ENCODE measurements around the gene IPCEF1. TPM values are rescaled to one million over a fixed set of nuclear protein-coding genes. Genes with fewer than 3 reads are reported as not detected.
A peak's percentile ranks its signal among the peaks of the same experiment; 100 is the strongest.

The IPCEF1 gene
- total and polyA plus RNA-seq, 8 donors: 2.4 to 6.9 (median 5.4) TPM

DNA sequence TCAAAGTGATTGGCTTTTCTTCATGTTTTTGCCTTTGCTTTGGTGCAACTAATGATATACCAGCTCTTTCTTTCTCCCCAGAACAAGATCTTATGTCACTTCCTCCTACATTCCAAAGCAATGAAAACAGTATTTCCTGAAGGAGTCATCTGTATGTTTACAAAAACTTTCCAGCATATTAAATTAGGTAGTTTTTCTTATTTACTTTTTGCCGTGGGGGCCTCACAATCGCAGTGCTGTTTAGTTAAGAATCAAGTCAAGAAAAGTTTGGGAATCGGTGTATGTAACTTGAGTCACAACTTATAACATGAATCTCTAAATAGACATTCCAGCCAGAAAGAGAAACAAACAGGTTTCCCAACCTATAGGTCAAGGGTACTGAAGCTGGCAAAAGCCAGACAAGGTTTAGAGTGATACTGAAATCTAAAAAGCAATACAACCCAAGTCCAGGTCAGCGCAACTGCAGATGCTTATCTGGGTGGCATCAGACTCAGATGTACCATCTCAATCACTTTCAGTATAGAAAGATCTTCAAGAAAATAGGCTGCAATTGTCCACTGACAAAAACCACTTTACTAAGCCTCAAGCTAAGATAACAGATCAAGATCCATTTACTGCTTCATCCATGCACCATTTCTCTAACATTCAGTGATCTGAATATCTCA is 63.6 kb downstream of the IPCEF1 start:
- no peaks in the 10 kb centered on the region for H3K36me3 ChIP-seq
- no peaks in the 10 kb centered on the region for H3K27me3 ChIP-seq
- intact Hi-C loops (cut with DNase I): no loop called here
- H3K9me3 ChIP-seq: no peaks in the 10 kb centered on the region
- H3K4me3 ChIP-seq: no peak overlapping the region
- no peak for DNase-seq
- peak overlapping the region; percentile 13 to 57 for H3K27ac ChIP-seq
- peak; percentile 48 for ATAC-seq
- TF ChIP-seq, protein P1, sequence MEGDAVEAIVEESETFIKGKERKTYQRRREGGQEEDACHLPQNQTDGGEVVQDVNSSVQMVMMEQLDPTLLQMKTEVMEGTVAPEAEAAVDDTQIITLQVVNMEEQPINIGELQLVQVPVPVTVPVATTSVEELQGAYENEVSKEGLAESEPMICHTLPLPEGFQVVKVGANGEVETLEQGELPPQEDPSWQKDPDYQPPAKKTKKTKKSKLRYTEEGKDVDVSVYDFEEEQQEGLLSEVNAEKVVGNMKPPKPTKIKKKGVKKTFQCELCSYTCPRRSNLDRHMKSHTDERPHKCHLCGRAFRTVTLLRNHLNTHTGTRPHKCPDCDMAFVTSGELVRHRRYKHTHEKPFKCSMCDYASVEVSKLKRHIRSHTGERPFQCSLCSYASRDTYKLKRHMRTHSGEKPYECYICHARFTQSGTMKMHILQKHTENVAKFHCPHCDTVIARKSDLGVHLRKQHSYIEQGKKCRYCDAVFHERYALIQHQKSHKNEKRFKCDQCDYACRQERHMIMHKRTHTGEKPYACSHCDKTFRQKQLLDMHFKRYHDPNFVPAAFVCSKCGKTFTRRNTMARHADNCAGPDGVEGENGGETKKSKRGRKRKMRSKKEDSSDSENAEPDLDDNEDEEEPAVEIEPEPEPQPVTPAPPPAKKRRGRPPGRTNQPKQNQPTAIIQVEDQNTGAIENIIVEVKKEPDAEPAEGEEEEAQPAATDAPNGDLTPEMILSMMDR (IDR thresholded peaks at IDR 0.05): no peak
- H3K4me1 ChIP-seq: peaks cover 5 to 13% of the 10 kb centered on the region in 2 donors

DNA sequence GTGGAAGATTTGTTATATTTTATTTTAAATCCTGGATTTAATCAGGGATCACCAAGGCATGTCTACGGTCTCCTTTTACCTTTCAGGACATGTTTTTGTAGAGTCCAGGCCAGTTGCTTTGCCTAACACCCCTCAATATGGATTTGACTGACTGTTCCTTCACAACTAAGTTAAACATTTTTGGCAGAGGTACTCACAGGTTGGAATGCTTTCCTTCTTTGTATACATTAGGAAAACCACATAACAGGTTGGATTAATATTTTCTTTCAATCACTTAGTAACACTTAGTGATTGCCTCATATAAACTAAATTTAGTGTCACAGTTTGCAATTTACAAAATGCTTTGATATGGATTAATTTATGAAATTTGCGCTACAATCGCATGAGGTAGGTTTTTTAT is 64.5 kb downstream of the IPCEF1 start:
- H3K27me3 ChIP-seq: no peaks in the 10 kb centered on the region
- H3K4me3 ChIP-seq: no peak overlapping the region
- H3K9me3 ChIP-seq: no peaks in the 10 kb centered on the region
- intact Hi-C loops (cut with DNase I): no loop called here
- H3K36me3 ChIP-seq: no peaks in the 10 kb centered on the region
- TF ChIP-seq, protein P1 (IDR thresholded peaks at IDR 0.05): no peak
- peak overlapping the region in 1 of 2 donors; percentile 57 for H3K27ac ChIP-seq
- DNase-seq (no peak), ATAC-seq (no peak)
- peaks cover 5 to 6% of the 10 kb centered on the region in 2 donors for H3K4me1 ChIP-seq

GRCh38 chr6:154289818-154290508 is 66.6 kb downstream of the IPCEF1 start:
- no peak overlapping the region for H3K4me3 ChIP-seq
- no peaks in the 10 kb centered on the region for H3K36me3 ChIP-seq
- H3K9me3 ChIP-seq: no peaks in the 10 kb centered on the region
- peaks cover 5 to 6% of the 10 kb centered on the region in 2 donors for H3K4me1 ChIP-seq
- intact Hi-C loops (cut with DNase I): no loop called here
- ATAC-seq (no peak), DNase-seq (no peak)
- TF ChIP-seq, protein P1 (IDR thresholded peaks at IDR 0.05): no peak
- no peaks in the 10 kb centered on the region for H3K27me3 ChIP-seq
- H3K27ac ChIP-seq: no peak overlapping the region

DNA sequence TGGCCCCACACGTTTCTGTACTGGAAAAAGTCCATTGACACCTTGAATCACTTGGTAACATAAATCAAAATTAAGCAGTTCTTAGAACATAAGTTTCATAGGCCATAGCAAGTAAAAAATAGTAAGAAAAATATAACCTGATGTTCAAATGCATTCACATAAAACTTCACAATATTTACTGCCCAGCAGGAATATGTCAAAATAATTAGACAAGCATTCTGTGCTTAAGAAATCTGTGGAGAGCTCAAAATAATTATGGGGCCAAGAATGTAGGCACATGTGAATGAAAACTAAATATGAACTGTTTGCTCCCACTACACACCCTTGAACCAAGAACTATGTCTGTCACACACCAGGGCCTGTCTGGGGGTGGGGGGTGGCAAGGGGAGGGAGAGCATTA is 70.8 kb downstream of the IPCEF1 start:
- Histone ChIP-seq H3K9me3 (peaks cover 0 to 4% of the 10 kb centered on the region in 2 donors), H3K4me3 (no peak overlapping the region), H3K27me3 (no peaks in the 10 kb centered on the region), H3K27ac (no peak overlapping the region), H3K36me3 (no peaks in the 10 kb centered on the region), H3K4me1 (no peaks in the 10 kb centered on the region)
- DNase-seq (peak in 1 of 4 donors; percentile 46), ATAC-seq (no peak)
- intact Hi-C loops (cut with DNase I): no loop called here
- TF ChIP-seq, protein P1 (IDR thresholded peaks at IDR 0.05): no peak

DNA sequence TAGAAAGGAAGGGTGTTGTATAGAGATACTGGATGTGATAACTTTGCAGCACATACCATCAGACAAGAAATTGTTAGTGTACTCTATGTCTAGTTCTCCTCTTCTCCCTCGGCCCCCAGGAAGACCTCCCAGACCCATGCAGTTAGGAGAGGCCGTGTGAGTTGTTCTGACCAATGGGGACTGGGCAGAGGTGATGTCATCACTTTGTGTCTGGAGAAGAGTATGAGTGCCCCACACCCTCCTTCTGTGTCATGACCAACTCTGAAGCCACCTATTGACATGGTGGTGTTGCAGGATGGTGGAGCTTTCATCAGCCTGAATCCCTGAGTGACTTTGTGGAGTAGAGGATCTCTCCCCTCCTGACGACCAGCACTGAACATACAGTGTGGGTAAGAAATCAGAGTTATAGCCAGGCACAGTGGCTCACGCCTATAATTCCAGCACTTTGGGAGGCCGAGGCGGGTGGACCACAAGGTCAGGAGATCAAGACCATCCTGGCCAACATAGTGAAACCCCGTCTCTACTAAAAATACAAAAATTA is 72.2 kb downstream of the IPCEF1 start:
- H3K27ac ChIP-seq: no peak overlapping the region
- TF ChIP-seq, protein P1 (IDR thresholded peaks at IDR 0.05): no peak
- no peak for DNase-seq
- ATAC-seq: no peak
- H3K36me3 ChIP-seq: no peaks in the 10 kb centered on the region
- H3K4me3 ChIP-seq: no peak overlapping the region
- H3K4me1 ChIP-seq: no peaks in the 10 kb centered on the region
- intact Hi-C loops (cut with DNase I): no loop called here
- H3K27me3 ChIP-seq: no peaks in the 10 kb centered on the region
- H3K9me3 ChIP-seq: peaks cover 0 to 4% of the 10 kb centered on the region in 2 donors
